HepG2 (cell line): ENCODE measurements around the gene METTL13.

ENCODE experiments used
- CREB3 ChIP-seq: sonication (generic); formaldehyde crosslinking; IDR thresholded peaks from 2 replicates; pipeline ENCODE4 v1.5.0; 2020; ENCODE audit warnings: missing genetic modification reagents
- EP300 ChIP-seq, 3 experiments: sonication (generic) in 1 of 3; formaldehyde crosslinking in 1 of 3; IDR thresholded peaks; 2 replicates each; pipeline versions ENCODE4 v1.5.1 to v1.6.1; 2011 to 2020; ENCODE audit warnings: low read depth in 2 of 3, low read length in 2 of 3, borderline replicate concordance in 1 of 3, improper control_type of control experiment in 1 of 3, mild to moderate bottlenecking in 1 of 3, missing genetic modification reagents in 1 of 3, moderate library complexity in 1 of 3
- MAFK ChIP-seq, 2 experiments: IDR thresholded peaks in 1 of 2; conservative IDR thresholded peaks in 1 of 2; 2 replicates each; pipeline ENCODE4 v1.6.1; 2011; ENCODE audit warnings: improper control_type of control experiment in 2 of 2, low read length in 2 of 2
- NR2C2 ChIP-seq: sonication (generic); formaldehyde crosslinking; IDR thresholded peaks from 2 replicates; pipeline ENCODE4 v1.4.0; 2020; ENCODE audit warnings: missing genetic modification reagents, mild to moderate bottlenecking, moderate library complexity, borderline replicate concordance
- SNAPC5 ChIP-seq: sonication (generic); formaldehyde crosslinking; IDR thresholded peaks from 2 replicates; pipeline ENCODE4 v1.8.1; 2023; ENCODE audit warnings: mild to moderate bottlenecking, missing genetic modification reagents, borderline replicate concordance
- ZNF24 ChIP-seq: fragments of 450-650 bp; IDR thresholded peaks from 2 replicates; pipeline ENCODE4 v1.6.1; 2017; ENCODE audit warnings: antibody characterized with exemption, mild to moderate bottlenecking
- TF ChIP-seq, protein P1 (sequence below): IDR thresholded peaks from 2 replicates; pipeline ENCODE4 v1.6.1; 2012; ENCODE audit warnings: inconsistent platforms

DNA sequence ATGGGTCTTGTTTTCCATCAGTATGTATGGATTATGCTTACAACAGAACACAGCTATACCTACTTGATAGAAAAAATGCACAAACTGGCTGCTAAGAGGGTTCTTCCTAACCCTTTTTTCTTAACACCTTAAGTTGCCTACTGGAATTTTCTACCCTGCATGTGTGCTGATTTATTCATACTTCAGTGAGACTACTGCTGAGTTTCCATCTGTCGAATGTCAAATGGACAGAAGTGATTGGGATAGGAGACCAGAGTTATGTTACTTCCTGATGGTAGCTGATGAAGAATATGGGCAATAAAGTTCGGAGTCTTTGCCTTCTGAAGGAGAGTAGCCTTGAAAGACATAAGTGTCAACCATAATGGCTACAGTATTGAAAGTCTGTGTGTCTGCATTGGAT is 53.4 kb downstream of the METTL13 start:
- TF ChIP-seq ZNF24 (no peak), SNAPC5 (CRISPR knock-in tag) (no peak), EP300 (IDR thresholded peaks at IDR 0.05; ENCODE audit: low read depth in 2 of 2, low read length in 2 of 2) (no peak), EP300 (CRISPR knock-in tag; IDR thresholded peaks at IDR 0.05; ENCODE audit: borderline replicate concordance) (no peak), MAFK (conservative IDR thresholded peaks at IDR 0.05 in 1 of 2, IDR thresholded peaks at IDR 0.05 in 1 of 2; ENCODE audit: low read length in 2 of 2) (no peak), NR2C2 (no peak), CREB3 (CRISPR knock-in tag) (no peak)
- TF ChIP-seq, protein P1, sequence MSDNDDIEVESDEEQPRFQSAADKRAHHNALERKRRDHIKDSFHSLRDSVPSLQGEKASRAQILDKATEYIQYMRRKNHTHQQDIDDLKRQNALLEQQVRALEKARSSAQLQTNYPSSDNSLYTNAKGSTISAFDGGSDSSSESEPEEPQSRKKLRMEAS, result no peak
